Measurements from ENCODE around the gene IQGAP2.

- TF ChIP-seq EZH2 (IDR thresholded peaks at IDR 0.05; ENCODE audit: low read length, unreplicated experiment) (no peak), CTCF (conservative IDR thresholded peaks at IDR 0.05; ENCODE audit: low read depth, low read length) (no peak)
Observed at GRCh38 chr5:76532973-76533372, 129.9 kb downstream of the IQGAP2 start.

Measured in PC-3 (cell line).